GM23338 (cell line): Measurements from ENCODE around the gene TPST2. TPM values are rescaled to one million over a fixed set of nuclear protein-coding genes. Genes with fewer than 3 reads are reported as not detected.
A peak's percentile ranks its signal among the peaks of the same experiment; 100 is the strongest.

Source experiments
- ATAC-seq: fragments of 200-7000 bp; cut with Tn5 transposase; 3 replicates; pipeline ENCODE4 v1.9.1; 2020
- DNase-seq: peaks from one replicate; pipeline ENCODE4 v3.0.0-alpha.2; 2015; ENCODE audit warnings: low spot score
- H2AFZ ChIP-seq: fragments of 200-600 bp; sonication (generic); 2 replicates; pipeline ENCODE4 v1.8.0; 2016; ENCODE audit warnings: antibody characterized with exemption, mild to moderate bottlenecking, moderate library complexity
- H3F3A ChIP-seq: fragments of 200-600 bp; sonication (generic); replicated peaks from 2 replicates; pipeline ENCODE4 v1.8.0; 2017; ENCODE audit warnings: antibody characterized with exemption, mixed run types, low read depth
- H3K27ac ChIP-seq: fragments of 200-600 bp; sonication (generic); 2 replicates; pipeline ENCODE4 v1.6.1; 2016; ENCODE audit warnings: low read depth
- H3K27me3 ChIP-seq: fragments of 200-600 bp; sonication (generic); 2 replicates; pipeline ENCODE4 v1.8.0; 2016; ENCODE audit warnings: mild to moderate bottlenecking, mixed run types, moderate library complexity; ENCODE audit not compliant: insufficient read depth
- H3K36me3 ChIP-seq: fragments of 200-600 bp; sonication (generic); 2 replicates; pipeline ENCODE4 v1.8.0; 2016; ENCODE audit warnings: mild to moderate bottlenecking; ENCODE audit not compliant: insufficient read depth
- H3K4me1 ChIP-seq: fragments of 200-600 bp; sonication (generic); 2 replicates; pipeline ENCODE4 v1.8.0; 2016; ENCODE audit warnings: mild to moderate bottlenecking, moderate library complexity; ENCODE audit not compliant: insufficient read depth
- H3K4me2 ChIP-seq: fragments of 200-600 bp; sonication (generic); 2 replicates; pipeline ENCODE4 v1.7.1; 2017; ENCODE audit warnings: mixed run types
- H3K4me3 ChIP-seq: fragments of 200-600 bp; sonication (generic); 2 replicates; pipeline ENCODE4 v1.6.1; 2016; ENCODE audit warnings: mixed run types
- H3K79me2 ChIP-seq: fragments of 200-600 bp; sonication (generic); replicated peaks from 2 replicates; pipeline ENCODE4 v1.8.0; 2017; ENCODE audit warnings: mild to moderate bottlenecking; ENCODE audit not compliant: insufficient read depth
- H3K9me2 ChIP-seq: fragments of 200-600 bp; sonication (generic); 2 replicates; pipeline ENCODE4 v1.8.0; 2017; ENCODE audit not compliant: insufficient read depth
- H4K20me1 ChIP-seq: fragments of 200-600 bp; sonication (generic); replicated peaks from 2 replicates; pipeline ENCODE4 v1.8.0; 2017; ENCODE audit warnings: mild to moderate bottlenecking; ENCODE audit not compliant: insufficient read depth
- H3K27ac Mint-ChIP-seq: 2 replicates; pipeline ENCODE4 v1.8.0; 2020; ENCODE audit warnings: inconsistent platforms, mild to moderate bottlenecking, moderate library complexity, mixed read lengths
- H3K27me3 Mint-ChIP-seq: 3 replicates; pipeline ENCODE4 v1.8.0; 2022; ENCODE audit warnings: low read depth, mild to moderate bottlenecking, moderate library complexity, mixed read lengths, inconsistent platforms; ENCODE audit not compliant: insufficient read depth, poor library complexity
- H3K36me3 Mint-ChIP-seq: 3 replicates; pipeline ENCODE4 v1.8.0; 2021; ENCODE audit warnings: low read depth, mild to moderate bottlenecking, inconsistent platforms, moderate library complexity, mixed read lengths
- H3K4me1 Mint-ChIP-seq: 3 replicates; pipeline ENCODE4 v1.8.0; 2020; ENCODE audit warnings: mild to moderate bottlenecking, inconsistent platforms, mixed read lengths
- H3K4me3 Mint-ChIP-seq: 3 replicates; pipeline ENCODE4 v1.8.0; 2021; ENCODE audit warnings: moderate library complexity, mild to moderate bottlenecking, inconsistent platforms, mixed read lengths
- H3K9me3 Mint-ChIP-seq: 3 replicates; pipeline ENCODE4 v1.8.0; 2020; ENCODE audit warnings: moderate library complexity, mild to moderate bottlenecking, inconsistent platforms, mixed read lengths
- CREB1 ChIP-seq: fragments of 250-450 bp; sonication (Bioruptor Pico); IDR thresholded peaks from 2 replicates; pipeline ENCODE4 v1.5.0; 2020; ENCODE audit warnings: low read depth, mild to moderate bottlenecking, moderate library complexity
- JUNB ChIP-seq: IDR thresholded peaks from one replicate; pipeline ENCODE4 v1.6.1; 2016; ENCODE audit warnings: antibody characterized with exemption; ENCODE audit not compliant: unreplicated experiment
- NANOG ChIP-seq: IDR thresholded peaks from 2 replicates; pipeline ENCODE4 v1.6.1; 2016; ENCODE audit warnings: antibody characterized with exemption, borderline replicate concordance
- POLR2AphosphoS5 ChIP-seq: IDR thresholded peaks from 2 replicates; pipeline ENCODE4 v1.6.1; 2016; ENCODE audit warnings: antibody characterized with exemption, low read depth
- STAT1 ChIP-seq: IDR thresholded peaks from one replicate; pipeline ENCODE4 v1.6.1; 2016; ENCODE audit warnings: antibody characterized with exemption; ENCODE audit not compliant: unreplicated experiment
- ZNF114 ChIP-seq: fragments of 250-450 bp; sonication (Bioruptor Pico); IDR thresholded peaks from 2 replicates; pipeline ENCODE4 v1.5.0; 2020; ENCODE audit warnings: mild to moderate bottlenecking, moderate library complexity
- polyA plus RNA-seq: library from polyadenylated mRNA; unstranded; fragments of >200 nt; fragmentation: Nextera tagmentation; extraction: Ambion mirVana; gene quantifications from 2 replicates; pipeline ENCODE4 v1.2.1, GENCODE V29; 2016
- total RNA-seq: library from RNA; depleted of rRNA; stranded (reverse); fragments of >200 nt; shearing (Covaris generic); gene quantifications from 2 replicates; pipeline ENCODE4 v1.2.3, GENCODE V29; 2014
- TF ChIP-seq, protein P1 (sequence below): IDR thresholded peaks from 2 replicates; pipeline ENCODE4 v1.6.1; 2016; ENCODE audit warnings: antibody characterized with exemption
- TF ChIP-seq, protein P2 (sequence below): fragments of 250-450 bp; sonication (Bioruptor Pico); IDR thresholded peaks from 2 replicates; pipeline ENCODE4 v1.5.0; 2020; ENCODE audit warnings: mild to moderate bottlenecking, moderate library complexity
- TF ChIP-seq, protein P3 (sequence below), 2 experiments: fragments of 200-600 bp in 1 of 2; sonication (generic) in 1 of 2; conservative IDR thresholded peaks; 2 replicates each; pipeline versions ENCODE4 v1.5.1 to v1.6.1; 2016 to 2017; ENCODE audit warnings: antibody characterized with exemption in 2 of 2, low read depth in 2 of 2, mild to moderate bottlenecking in 2 of 2, moderate library complexity in 1 of 2
- TF ChIP-seq, protein P4 (sequence below): IDR thresholded peaks from one replicate; pipeline ENCODE4 v1.6.1; 2018; ENCODE audit warnings: antibody characterized with exemption; ENCODE audit not compliant: unreplicated experiment

The TPST2 gene
- total and polyA plus RNA-seq, 2 experiments from 2014 or later: 37.9 to 127 TPM

DNA sequence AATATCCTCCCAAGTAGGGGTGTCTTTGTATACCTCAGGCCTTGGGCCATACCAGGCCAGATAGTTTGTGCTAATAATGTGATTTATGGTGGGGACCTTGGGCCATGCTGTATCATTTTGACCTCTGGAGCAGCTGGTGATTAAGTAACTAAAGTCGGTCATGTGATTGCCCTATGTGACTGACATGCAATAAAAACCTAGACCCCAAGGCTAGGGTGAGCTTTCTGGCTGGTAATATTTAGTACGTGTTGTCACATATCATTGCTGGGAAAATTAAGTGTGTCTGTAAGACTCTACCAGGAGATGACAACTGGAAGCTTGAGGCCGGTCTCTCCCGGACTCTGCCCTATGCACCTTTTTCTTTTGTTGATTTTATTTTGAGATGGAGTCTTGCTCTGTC lies 65.1 kb downstream of the TPST2 start (continued):
- TF ChIP-seq JUNB (no peak), ZNF114 (CRISPR knock-in tag) (no peak)

DNA sequence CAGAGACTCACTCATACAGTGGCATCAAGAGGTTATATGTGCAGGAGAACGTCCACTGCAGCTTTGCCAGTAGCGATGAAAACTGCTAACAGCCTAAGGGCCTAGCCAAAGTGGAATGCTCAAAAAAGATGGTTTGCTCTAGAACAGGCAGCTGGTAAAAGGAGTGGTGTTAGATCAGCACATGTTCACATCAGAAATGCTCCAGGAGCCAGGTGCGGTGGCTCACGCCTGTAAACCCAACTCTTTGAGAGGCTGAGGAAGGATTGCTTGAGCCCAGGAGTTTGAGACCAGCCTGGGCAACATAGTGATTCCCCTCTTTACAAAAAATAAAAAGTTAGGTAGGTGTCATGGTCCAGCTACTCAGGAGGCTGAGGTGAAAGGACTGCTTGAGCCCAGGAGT lies 67.3 kb downstream of the TPST2 start:
- peaks cover 27% of the 10 kb centered on the region for H3K36me3 ChIP-seq
- H3K27me3 Mint-ChIP-seq: peaks cover 2% of the 10 kb centered on the region
- TF ChIP-seq, protein P1, sequence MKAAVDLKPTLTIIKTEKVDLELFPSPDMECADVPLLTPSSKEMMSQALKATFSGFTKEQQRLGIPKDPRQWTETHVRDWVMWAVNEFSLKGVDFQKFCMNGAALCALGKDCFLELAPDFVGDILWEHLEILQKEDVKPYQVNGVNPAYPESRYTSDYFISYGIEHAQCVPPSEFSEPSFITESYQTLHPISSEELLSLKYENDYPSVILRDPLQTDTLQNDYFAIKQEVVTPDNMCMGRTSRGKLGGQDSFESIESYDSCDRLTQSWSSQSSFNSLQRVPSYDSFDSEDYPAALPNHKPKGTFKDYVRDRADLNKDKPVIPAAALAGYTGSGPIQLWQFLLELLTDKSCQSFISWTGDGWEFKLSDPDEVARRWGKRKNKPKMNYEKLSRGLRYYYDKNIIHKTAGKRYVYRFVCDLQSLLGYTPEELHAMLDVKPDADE: no peak
- TF ChIP-seq, protein P2, sequence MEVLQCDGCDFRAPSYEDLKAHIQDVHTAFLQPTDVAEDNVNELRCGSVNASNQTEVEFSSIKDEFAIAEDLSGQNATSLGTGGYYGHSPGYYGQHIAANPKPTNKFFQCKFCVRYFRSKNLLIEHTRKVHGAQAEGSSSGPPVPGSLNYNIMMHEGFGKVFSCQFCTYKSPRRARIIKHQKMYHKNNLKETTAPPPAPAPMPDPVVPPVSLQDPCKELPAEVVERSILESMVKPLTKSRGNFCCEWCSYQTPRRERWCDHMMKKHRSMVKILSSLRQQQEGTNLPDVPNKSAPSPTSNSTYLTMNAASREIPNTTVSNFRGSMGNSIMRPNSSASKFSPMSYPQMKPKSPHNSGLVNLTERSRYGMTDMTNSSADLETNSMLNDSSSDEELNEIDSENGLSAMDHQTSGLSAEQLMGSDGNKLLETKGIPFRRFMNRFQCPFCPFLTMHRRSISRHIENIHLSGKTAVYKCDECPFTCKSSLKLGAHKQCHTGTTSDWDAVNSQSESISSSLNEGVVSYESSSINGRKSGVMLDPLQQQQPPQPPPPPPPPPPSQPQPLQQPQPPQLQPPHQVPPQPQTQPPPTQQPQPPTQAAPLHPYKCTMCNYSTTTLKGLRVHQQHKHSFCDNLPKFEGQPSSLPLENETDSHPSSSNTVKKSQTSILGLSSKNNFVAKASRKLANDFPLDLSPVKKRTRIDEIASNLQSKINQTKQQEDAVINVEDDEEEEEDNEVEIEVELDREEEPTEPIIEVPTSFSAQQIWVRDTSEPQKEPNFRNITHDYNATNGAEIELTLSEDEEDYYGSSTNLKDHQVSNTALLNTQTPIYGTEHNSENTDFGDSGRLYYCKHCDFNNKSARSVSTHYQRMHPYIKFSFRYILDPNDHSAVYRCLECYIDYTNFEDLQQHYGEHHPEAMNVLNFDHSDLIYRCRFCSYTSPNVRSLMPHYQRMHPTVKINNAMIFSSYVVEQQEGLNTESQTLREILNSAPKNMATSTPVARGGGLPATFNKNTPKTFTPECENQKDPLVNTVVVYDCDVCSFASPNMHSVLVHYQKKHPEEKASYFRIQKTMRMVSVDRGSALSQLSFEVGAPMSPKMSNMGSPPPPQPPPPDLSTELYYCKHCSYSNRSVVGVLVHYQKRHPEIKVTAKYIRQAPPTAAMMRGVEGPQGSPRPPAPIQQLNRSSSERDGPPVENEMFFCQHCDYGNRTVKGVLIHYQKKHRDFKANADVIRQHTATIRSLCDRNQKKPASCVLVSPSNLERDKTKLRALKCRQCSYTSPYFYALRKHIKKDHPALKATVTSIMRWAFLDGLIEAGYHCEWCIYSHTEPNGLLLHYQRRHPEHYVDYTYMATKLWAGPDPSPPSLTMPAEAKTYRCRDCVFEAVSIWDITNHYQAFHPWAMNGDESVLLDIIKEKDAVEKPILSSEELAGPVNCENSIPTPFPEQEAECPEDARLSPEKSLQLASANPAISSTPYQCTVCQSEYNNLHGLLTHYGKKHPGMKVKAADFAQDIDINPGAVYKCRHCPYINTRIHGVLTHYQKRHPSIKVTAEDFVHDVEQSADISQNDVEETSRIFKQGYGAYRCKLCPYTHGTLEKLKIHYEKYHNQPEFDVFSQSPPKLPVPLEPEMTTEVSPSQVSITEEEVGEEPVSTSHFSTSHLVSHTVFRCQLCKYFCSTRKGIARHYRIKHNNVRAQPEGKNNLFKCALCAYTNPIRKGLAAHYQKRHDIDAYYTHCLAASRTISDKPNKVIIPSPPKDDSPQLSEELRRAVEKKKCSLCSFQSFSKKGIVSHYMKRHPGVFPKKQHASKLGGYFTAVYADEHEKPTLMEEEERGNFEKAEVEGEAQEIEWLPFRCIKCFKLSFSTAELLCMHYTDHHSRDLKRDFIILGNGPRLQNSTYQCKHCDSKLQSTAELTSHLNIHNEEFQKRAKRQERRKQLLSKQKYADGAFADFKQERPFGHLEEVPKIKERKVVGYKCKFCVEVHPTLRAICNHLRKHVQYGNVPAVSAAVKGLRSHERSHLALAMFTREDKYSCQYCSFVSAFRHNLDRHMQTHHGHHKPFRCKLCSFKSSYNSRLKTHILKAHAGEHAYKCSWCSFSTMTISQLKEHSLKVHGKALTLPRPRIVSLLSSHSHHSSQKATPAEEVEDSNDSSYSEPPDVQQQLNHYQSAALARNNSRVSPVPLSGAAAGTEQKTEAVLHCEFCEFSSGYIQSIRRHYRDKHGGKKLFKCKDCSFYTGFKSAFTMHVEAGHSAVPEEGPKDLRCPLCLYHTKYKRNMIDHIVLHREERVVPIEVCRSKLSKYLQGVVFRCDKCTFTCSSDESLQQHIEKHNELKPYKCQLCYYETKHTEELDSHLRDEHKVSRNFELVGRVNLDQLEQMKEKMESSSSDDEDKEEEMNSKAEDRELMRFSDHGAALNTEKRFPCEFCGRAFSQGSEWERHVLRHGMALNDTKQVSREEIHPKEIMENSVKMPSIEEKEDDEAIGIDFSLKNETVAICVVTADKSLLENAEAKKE (CRISPR knock-in tag): no peak
- TF ChIP-seq STAT1: no peak
- TF ChIP-seq POLR2AphosphoS5: no peak
- TF ChIP-seq, protein P3, sequence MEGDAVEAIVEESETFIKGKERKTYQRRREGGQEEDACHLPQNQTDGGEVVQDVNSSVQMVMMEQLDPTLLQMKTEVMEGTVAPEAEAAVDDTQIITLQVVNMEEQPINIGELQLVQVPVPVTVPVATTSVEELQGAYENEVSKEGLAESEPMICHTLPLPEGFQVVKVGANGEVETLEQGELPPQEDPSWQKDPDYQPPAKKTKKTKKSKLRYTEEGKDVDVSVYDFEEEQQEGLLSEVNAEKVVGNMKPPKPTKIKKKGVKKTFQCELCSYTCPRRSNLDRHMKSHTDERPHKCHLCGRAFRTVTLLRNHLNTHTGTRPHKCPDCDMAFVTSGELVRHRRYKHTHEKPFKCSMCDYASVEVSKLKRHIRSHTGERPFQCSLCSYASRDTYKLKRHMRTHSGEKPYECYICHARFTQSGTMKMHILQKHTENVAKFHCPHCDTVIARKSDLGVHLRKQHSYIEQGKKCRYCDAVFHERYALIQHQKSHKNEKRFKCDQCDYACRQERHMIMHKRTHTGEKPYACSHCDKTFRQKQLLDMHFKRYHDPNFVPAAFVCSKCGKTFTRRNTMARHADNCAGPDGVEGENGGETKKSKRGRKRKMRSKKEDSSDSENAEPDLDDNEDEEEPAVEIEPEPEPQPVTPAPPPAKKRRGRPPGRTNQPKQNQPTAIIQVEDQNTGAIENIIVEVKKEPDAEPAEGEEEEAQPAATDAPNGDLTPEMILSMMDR (conservative IDR thresholded peaks at IDR 0.05; ENCODE audit: low read depth in 2 of 2): no peak
- no peak for TF ChIP-seq NANOG
- no peak for TF ChIP-seq CREB1 (CRISPR knock-in tag)
- TF ChIP-seq, protein P4, sequence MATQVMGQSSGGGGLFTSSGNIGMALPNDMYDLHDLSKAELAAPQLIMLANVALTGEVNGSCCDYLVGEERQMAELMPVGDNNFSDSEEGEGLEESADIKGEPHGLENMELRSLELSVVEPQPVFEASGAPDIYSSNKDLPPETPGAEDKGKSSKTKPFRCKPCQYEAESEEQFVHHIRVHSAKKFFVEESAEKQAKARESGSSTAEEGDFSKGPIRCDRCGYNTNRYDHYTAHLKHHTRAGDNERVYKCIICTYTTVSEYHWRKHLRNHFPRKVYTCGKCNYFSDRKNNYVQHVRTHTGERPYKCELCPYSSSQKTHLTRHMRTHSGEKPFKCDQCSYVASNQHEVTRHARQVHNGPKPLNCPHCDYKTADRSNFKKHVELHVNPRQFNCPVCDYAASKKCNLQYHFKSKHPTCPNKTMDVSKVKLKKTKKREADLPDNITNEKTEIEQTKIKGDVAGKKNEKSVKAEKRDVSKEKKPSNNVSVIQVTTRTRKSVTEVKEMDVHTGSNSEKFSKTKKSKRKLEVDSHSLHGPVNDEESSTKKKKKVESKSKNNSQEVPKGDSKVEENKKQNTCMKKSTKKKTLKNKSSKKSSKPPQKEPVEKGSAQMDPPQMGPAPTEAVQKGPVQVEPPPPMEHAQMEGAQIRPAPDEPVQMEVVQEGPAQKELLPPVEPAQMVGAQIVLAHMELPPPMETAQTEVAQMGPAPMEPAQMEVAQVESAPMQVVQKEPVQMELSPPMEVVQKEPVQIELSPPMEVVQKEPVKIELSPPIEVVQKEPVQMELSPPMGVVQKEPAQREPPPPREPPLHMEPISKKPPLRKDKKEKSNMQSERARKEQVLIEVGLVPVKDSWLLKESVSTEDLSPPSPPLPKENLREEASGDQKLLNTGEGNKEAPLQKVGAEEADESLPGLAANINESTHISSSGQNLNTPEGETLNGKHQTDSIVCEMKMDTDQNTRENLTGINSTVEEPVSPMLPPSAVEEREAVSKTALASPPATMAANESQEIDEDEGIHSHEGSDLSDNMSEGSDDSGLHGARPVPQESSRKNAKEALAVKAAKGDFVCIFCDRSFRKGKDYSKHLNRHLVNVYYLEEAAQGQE: no peak
- H3K27me3 ChIP-seq: no peaks in the 10 kb centered on the region
- no peak overlapping the region for H3K27ac Mint-ChIP-seq
- no peak overlapping the region for H2AFZ ChIP-seq
- no peaks in the 10 kb centered on the region for H3K4me1 Mint-ChIP-seq
- H3K36me3 Mint-ChIP-seq: peaks cover 32% of the 10 kb centered on the region
- no peaks in the 10 kb centered on the region for H3K9me2 ChIP-seq
- ATAC-seq (no peak), DNase-seq (no peak)
- peaks cover 8% of the 10 kb centered on the region for H3F3A ChIP-seq
- no peaks in the 10 kb centered on the region for H3K9me3 Mint-ChIP-seq
- H4K20me1 ChIP-seq: no peaks in the 10 kb centered on the region
- no peak overlapping the region for H3K4me2 ChIP-seq
- H3K4me3 Mint-ChIP-seq: no peak overlapping the region
- peak overlapping the region; percentile 63; the same call in 1 of the 2 replicates for H3K27ac ChIP-seq
- no peaks in the 10 kb centered on the region for H3K79me2 ChIP-seq
- no peaks in the 10 kb centered on the region for H3K4me1 ChIP-seq
- H3K4me3 ChIP-seq: no peak overlapping the region
